ENCODE data around the gene RNU6-8. TPM values are rescaled to one million over a fixed set of nuclear protein-coding genes. Genes with fewer than 3 reads are reported as not detected.
A peak's percentile ranks its signal among the peaks of the same experiment; 100 is the strongest.

Gene RNU6-8
- polyA plus RNA-seq (2011; rRNA removed) (not detected in 2 replicates), polyA plus RNA-seq (2017; fragmentation: RNase III; extraction: RNeasy Plus Mini Kit Qiagen cat#74134 plus additional on column Dnase treatment) (not detected in 3 replicates), polyA minus RNA-seq (2011; rRNA and poly(A)+ RNA removed) (under 0.01 TPM in 1 of 2 replicates, not detected in the other)
- polyA plus RNA-seq (2012; cell fraction: cytosol; rRNA removed) = not detected in 2 replicates
- not detected in 2 replicates for polyA plus RNA-seq (2012; cell fraction: nucleus; rRNA removed)

DNA sequence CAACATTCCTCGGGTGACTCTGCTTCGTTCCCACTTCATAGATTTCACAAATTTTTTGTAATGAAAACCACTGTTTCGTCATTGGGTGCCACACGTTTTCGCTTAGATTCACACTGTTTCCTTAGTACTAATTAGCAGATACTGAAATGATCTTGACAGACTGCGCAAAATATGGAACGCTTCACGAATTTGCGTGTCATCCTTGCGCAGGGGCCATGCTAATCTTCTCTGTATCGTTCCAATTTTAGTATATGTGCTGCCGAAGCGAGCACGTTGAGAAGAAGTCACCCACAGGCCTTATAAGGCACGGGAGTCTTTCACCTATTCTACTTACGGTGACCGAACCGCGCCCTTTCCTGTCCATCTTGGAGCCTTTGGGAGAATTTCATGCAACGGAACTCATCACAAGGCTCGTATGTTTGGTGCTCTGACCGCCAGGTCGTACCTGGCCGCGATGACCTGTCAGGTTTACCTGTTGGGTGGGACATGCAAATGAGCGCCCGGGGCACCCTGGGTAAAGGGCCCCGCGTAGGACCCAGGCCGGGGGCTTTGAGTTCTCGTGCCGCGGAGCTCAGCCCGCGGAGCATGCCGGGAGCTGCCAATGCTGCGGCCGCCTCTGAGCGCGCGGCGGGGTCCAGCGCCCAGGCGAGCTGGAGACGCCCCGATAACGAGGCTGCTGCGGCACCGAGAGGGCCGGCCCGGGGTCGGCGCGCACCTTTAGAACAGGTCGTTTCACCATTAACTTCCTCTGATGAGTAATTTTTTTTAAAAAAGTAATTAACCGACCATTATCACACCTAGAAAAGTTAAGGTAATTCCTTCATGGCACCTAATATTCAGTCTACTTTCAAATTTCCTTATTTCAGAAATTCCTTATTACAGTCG is at the start of gene RNU6-8:
RNU6-8 (minus strand) TSS at position 272 of the 885 bp plus-strand sequence.
- H3K4me3 ChIP-seq = peak within 1 kb of the TSS; percentile 60
- H3K27ac ChIP-seq = peak within 1 kb of the TSS; percentile 82 to 91
- POLR2A ChIA-PET = interaction anchor here (0.5 to 2.3 kb wide), 7 partner anchors 22 to 746 kb away, joined by 3 to 35 read pairs (median 4); partner anchors contain the start of genes ARHGAP5 and DTD2
- no peak for FAIRE-seq
- no peaks in the 10 kb centered on the region for H3K9me3 ChIP-seq
- H3K4me1 ChIP-seq = peaks cover 11% of the 10 kb centered on the region; the same call in 1 of the 3 replicates
- under 1% methylated on average over 38 of the region's 57 CpGs for WGBS (ENCODE audit: missing lambda C conversion rate)
- DNase-seq (ENCODE audit: low read depth in 1 of 2, low spot score in 1 of 2) = peak; percentile 62 to 92
- CTCF ChIA-PET = interaction anchor here (0.9 to 2.3 kb wide), 7 partner anchors 16 to 269 kb away, joined by 3 to 6 read pairs (median 4); no protein-coding TSS in a partner anchor
- peak; percentile 80 to 88 for ATAC-seq
- H3K4me2 ChIP-seq = peak within 1 kb of the TSS; percentile 81
- TF ChIP-seq MAZ (IDR thresholded peaks at IDR 0.05; ENCODE audit: borderline replicate concordance, low read depth, low read length) (no peak), RNF2 (IDR thresholded peaks at IDR 0.05; ENCODE audit: borderline replicate concordance, low read depth) (no peak), MYC (IDR thresholded peaks at IDR 0.05; ENCODE audit: borderline replicate concordance, low read length) (no peak), JUN (IDR thresholded peaks at IDR 0.05) (peak in 1 of 2 experiments; percentile 49; a peak in 1 of 5 replicates), ZNF302 (CRISPR knock-in tag; IDR thresholded peaks at IDR 0.05) (no peak), PHF8 (IDR thresholded peaks at IDR 0.05; ENCODE audit: borderline replicate concordance, low read depth) (peak; percentile 54; the same call in 1 of the 2 replicates), ZFP36 (IDR thresholded peaks at IDR 0.05; ENCODE audit: borderline replicate concordance, partially characterized antibody) (no peak), MAFK (IDR thresholded peaks at IDR 0.05; ENCODE audit: partially characterized antibody) (no peak), HEYL (CRISPR knock-in tag; IDR thresholded peaks at IDR 0.05) (no peak), POLR2A (IDR thresholded peaks at IDR 0.05; ENCODE audit: low read length) (peak; percentile 65), EHF (CRISPR knock-in tag; IDR thresholded peaks at IDR 0.05) (no peak), SMC3 (IDR thresholded peaks at IDR 0.05) (peak; percentile 29; the same call in 1 of the 3 replicates), CEBPB (IDR thresholded peaks at IDR 0.05) (peak in 1 of 2 experiments; percentile 31; a peak in 1 of 4 replicates), ZSCAN20 (CRISPR knock-in tag; IDR thresholded peaks at IDR 0.05) (no peak), SREBF2 (IDR thresholded peaks at IDR 0.05) (peak; percentile 80), HOXB5 (CRISPR knock-in tag; IDR thresholded peaks at IDR 0.05) (no peak), RFX5 (IDR thresholded peaks at IDR 0.05) (peak; percentile 41; the same call in 1 of the 2 replicates)
- TF ChIP-seq, protein P1, sequence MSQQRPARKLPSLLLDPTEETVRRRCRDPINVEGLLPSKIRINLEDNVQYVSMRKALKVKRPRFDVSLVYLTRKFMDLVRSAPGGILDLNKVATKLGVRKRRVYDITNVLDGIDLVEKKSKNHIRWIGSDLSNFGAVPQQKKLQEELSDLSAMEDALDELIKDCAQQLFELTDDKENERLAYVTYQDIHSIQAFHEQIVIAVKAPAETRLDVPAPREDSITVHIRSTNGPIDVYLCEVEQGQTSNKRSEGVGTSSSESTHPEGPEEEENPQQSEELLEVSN (IDR thresholded peaks at IDR 0.05; ENCODE audit: borderline replicate concordance, low read depth) = peak; percentile 72; the same call in 1 of the 2 replicates
- TF ChIP-seq, protein P2, sequence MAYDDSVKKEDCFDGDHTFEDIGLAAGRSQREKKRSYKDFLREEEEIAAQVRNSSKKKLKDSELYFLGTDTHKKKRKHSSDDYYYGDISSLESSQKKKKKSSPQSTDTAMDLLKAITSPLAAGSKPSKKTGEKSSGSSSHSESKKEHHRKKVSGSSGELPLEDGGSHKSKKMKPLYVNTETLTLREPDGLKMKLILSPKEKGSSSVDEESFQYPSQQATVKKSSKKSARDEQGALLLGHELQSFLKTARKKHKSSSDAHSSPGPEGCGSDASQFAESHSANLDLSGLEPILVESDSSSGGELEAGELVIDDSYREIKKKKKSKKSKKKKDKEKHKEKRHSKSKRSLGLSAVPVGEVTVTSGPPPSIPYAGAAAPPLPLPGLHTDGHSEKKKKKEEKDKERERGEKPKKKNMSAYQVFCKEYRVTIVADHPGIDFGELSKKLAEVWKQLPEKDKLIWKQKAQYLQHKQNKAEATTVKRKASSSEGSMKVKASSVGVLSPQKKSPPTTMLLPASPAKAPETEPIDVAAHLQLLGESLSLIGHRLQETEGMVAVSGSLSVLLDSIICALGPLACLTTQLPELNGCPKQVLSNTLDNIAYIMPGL (CRISPR knock-in tag; IDR thresholded peaks at IDR 0.05; ENCODE audit: borderline replicate concordance) = 0 out of 2 replicates have a peak, but pooled peaks have one; percentile 13
- TF ChIP-seq, protein P3, sequence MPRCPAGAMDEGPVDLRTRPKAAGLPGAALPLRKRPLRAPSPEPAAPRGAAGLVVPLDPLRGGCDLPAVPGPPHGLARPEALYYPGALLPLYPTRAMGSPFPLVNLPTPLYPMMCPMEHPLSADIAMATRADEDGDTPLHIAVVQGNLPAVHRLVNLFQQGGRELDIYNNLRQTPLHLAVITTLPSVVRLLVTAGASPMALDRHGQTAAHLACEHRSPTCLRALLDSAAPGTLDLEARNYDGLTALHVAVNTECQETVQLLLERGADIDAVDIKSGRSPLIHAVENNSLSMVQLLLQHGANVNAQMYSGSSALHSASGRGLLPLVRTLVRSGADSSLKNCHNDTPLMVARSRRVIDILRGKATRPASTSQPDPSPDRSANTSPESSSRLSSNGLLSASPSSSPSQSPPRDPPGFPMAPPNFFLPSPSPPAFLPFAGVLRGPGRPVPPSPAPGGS (IDR thresholded peaks at IDR 0.05) = peak; percentile 18; the same call in 1 of the 3 replicates

Data from A549 (cell line).